ENCODE measurements around the gene PHC3.
A peak's percentile ranks its signal among the peaks of the same experiment; 100 is the strongest.

The PHC3 gene

DNA sequence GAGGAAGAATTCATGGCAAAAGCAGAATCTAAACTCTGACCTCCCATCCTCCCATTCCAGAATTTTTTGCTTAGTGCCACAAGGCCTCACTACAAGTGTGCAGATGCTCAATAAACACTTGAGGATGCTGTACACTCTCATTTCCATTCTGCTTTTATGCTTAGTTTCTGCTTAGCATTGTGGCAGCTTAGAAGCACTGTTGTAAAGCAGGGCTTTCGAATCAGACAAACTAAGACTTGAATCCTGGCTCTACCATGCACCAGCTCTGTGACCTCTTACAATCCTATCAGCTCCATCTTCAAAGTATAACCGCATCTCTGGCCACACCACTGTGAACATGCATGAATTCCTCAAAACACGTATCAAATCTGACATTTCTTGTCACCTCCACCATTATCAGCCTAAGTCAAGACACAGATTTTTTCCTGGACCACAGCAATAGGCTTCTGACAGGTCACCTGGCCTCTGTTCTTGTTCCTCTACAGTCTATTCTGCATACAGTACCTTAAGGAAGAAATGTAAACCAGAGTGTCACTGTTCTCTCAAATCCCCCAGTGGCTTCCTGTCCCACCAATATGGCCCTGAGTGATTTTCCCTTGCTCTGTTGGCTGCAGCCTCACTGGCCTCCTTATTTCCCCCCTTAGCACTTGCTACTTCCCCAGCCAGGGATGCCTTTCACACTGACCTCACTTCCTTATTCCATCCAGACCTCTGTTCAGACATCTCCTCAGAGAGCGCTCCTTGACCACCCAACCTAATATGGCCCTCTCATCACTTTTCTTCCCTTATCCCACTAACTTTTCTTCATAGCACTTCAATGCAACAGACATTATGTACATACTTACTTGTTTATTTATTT is 8.1 kb upstream of the PHC3 start:
- Histone ChIP-seq H3K9me3 (ENCODE audit: control insufficient read depth in 1 of 2, low read length in 2 of 2) (no peaks in the 10 kb centered on the region), H3K27me3 (ENCODE audit: control insufficient read depth in 1 of 2, insufficient read depth in 2 of 2, low read length in 2 of 2) (no peaks in the 10 kb centered on the region), H3K27ac (ENCODE audit: low read depth, low read length) (no peak overlapping the region), H3K4me3 (ENCODE audit: low read depth in 1 of 2, low read length in 2 of 2) (no peak overlapping the region), H3K4me1 (ENCODE audit: control insufficient read depth in 1 of 2, insufficient read depth in 2 of 2, low read length in 2 of 2) (peaks cover 0 to 5% of the 10 kb centered on the region in 2 donors), H3K9ac (ENCODE audit: low read depth in 1 of 2, low read length in 2 of 2) (no peak overlapping the region), H3K36me3 (ENCODE audit: control insufficient read depth in 1 of 2, insufficient read depth in 2 of 2, low read length in 2 of 2) (no peaks in the 10 kb centered on the region)

DNA sequence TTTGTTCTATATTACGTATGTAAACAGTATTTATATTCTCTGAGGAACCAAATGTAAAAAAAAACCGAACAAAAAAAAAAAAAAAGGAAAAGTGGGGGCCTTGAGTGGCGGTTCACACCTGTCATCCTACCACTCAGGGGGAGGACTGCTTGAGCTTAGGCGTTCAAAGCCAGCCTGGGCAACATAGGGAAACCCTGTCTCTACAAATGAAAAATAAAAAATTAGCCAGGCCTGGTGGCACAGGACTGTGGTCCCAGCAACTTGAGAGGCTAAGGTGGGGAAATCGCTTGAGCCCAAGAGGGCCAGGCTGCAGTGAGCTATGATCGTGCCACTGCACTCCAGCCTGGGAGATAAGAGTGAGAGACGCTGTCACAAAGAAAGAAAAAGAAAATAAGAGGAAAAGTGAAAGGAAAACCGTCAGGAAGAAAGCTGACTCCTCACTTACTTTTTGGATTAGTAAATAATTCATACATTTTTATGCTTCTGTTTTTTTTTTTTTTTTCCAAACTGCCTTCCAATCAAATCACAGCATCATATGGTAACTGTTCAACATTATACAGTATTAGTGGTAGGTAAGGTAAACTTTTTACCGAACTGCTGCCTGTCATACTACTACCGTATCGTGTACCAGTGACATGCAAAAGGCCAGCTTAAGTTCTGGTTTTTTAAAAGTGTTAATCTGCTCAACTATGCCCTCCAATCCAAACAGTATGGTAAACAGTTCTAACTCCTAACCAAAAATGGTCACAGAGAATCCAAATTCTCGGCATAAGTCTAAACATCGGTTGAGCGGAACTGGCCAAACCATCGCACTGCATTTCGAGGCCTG is 1.2 kb downstream of the PHC3 start:
- Histone ChIP-seq H3K9me3 (ENCODE audit: control insufficient read depth in 1 of 2, low read length in 2 of 2) (no peaks in the 10 kb centered on the region), H3K9ac (ENCODE audit: low read depth in 1 of 2, low read length in 2 of 2) (peak overlapping the region; percentile 99), H3K4me1 (ENCODE audit: control insufficient read depth in 1 of 2, insufficient read depth in 2 of 2, low read length in 2 of 2) (peaks cover 24 to 30% of the 10 kb centered on the region in 2 donors), H3K4me3 (ENCODE audit: low read depth in 1 of 2, low read length in 2 of 2) (peak overlapping the region; percentile 96 to 97), H3K36me3 (ENCODE audit: control insufficient read depth in 1 of 2, insufficient read depth in 2 of 2, low read length in 2 of 2) (peaks cover 0 to 25% of the 10 kb centered on the region in 2 donors), H3K27me3 (ENCODE audit: control insufficient read depth in 1 of 2, insufficient read depth in 2 of 2, low read length in 2 of 2) (no peaks in the 10 kb centered on the region), H3K27ac (ENCODE audit: low read depth, low read length) (peak overlapping the region; percentile 94)

DNA sequence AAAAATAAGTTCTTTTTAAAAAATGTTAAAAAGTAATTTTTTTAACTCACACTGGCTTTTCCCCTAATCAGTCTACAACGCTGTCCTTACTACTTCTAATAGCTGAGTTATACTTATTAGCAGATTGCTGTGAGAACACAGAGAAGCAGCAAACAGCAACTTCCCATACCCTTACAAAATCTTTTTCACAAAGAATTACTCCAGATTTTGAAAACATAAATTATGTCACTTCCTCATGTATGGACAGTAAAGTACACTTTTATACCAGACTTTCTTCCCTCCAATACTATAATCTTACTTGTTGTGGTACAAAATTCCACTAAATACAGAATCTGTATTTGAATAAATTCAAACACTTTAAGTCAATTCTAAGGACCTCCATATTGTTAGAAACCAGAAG is 2.1 kb downstream of the PHC3 start:
- Histone ChIP-seq H3K9me3 (ENCODE audit: control insufficient read depth in 1 of 2, low read length in 2 of 2) (no peaks in the 10 kb centered on the region), H3K36me3 (ENCODE audit: control insufficient read depth in 1 of 2, insufficient read depth in 2 of 2, low read length in 2 of 2) (peaks cover 0 to 33% of the 10 kb centered on the region in 2 donors), H3K4me1 (ENCODE audit: control insufficient read depth in 1 of 2, insufficient read depth in 2 of 2, low read length in 2 of 2) (peaks cover 24 to 32% of the 10 kb centered on the region in 2 donors), H3K27ac (ENCODE audit: low read depth, low read length) (no peak overlapping the region), H3K4me3 (ENCODE audit: low read depth in 1 of 2, low read length in 2 of 2) (peak overlapping the region; percentile 96 to 97), H3K9ac (ENCODE audit: low read depth in 1 of 2, low read length in 2 of 2) (peak overlapping the region; percentile 99), H3K27me3 (ENCODE audit: control insufficient read depth in 1 of 2, insufficient read depth in 2 of 2, low read length in 2 of 2) (no peaks in the 10 kb centered on the region)

DNA sequence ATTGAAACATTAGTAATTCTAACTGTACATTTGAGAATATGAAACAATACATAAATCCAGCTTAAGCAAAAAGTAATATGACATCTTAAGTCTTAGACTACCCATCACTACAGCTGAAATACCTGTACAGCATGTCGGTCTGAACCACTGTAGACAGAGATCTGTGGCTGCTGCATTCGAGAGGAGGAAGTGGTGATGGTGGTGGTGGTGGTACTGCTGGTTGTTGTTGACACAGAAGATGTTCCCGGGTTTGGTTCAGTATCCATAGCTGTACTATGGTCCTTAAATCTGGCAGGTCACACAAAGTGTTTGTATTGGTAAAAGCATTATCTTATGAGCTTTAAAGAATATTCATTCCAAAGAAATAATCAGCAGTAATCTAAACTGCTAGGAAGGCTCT is 2.9 kb downstream of the PHC3 start:
- no peaks in the 10 kb centered on the region for H3K9me3 ChIP-seq (ENCODE audit: control insufficient read depth in 1 of 2, low read length in 2 of 2)
- H3K36me3 ChIP-seq (ENCODE audit: control insufficient read depth in 1 of 2, insufficient read depth in 2 of 2, low read length in 2 of 2): peaks cover 0 to 34% of the 10 kb centered on the region in 2 donors
- no peak overlapping the region for H3K9ac ChIP-seq (ENCODE audit: low read depth in 1 of 2, low read length in 2 of 2)
- H3K27me3 ChIP-seq (ENCODE audit: control insufficient read depth in 1 of 2, insufficient read depth in 2 of 2, low read length in 2 of 2): no peaks in the 10 kb centered on the region
- peaks cover 24 to 34% of the 10 kb centered on the region in 2 donors for H3K4me1 ChIP-seq (ENCODE audit: control insufficient read depth in 1 of 2, insufficient read depth in 2 of 2, low read length in 2 of 2)
- no peak overlapping the region for H3K27ac ChIP-seq (ENCODE audit: low read depth, low read length)
- peak overlapping the region; percentile 10 to 32 for H3K4me3 ChIP-seq (ENCODE audit: low read depth in 1 of 2, low read length in 2 of 2)

DNA sequence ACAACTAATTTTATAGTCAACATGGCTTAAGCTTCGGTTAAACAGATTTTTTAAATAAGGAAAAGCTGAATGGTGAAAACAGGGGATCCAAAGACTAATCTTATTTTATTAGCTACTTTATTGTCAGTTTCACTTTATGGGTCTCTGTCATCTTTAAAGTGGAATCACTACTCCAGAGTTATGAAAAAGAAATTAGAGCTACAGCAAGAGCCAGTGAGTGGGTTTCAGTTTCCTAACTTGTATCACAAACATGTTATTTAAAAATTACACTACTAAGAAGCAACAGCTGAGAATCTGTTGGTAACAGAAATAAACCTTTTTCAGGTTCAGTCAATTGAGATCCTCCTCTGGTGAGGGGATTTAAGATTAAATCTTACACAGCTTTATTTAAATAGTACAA is 10.0 kb downstream of the PHC3 start:
- Histone ChIP-seq H3K27ac (ENCODE audit: low read depth, low read length) (no peak overlapping the region), H3K9me3 (ENCODE audit: control insufficient read depth in 1 of 2, low read length in 2 of 2) (no peaks in the 10 kb centered on the region), H3K27me3 (ENCODE audit: control insufficient read depth in 1 of 2, insufficient read depth in 2 of 2, low read length in 2 of 2) (no peaks in the 10 kb centered on the region), H3K36me3 (ENCODE audit: control insufficient read depth in 1 of 2, insufficient read depth in 2 of 2, low read length in 2 of 2) (peaks cover 22 to 61% of the 10 kb centered on the region in 2 donors), H3K4me3 (ENCODE audit: low read depth in 1 of 2, low read length in 2 of 2) (no peak overlapping the region), H3K4me1 (ENCODE audit: control insufficient read depth in 1 of 2, insufficient read depth in 2 of 2, low read length in 2 of 2) (peaks cover 0 to 9% of the 10 kb centered on the region in 2 donors), H3K9ac (ENCODE audit: low read depth in 1 of 2, low read length in 2 of 2) (no peak overlapping the region)

DNA sequence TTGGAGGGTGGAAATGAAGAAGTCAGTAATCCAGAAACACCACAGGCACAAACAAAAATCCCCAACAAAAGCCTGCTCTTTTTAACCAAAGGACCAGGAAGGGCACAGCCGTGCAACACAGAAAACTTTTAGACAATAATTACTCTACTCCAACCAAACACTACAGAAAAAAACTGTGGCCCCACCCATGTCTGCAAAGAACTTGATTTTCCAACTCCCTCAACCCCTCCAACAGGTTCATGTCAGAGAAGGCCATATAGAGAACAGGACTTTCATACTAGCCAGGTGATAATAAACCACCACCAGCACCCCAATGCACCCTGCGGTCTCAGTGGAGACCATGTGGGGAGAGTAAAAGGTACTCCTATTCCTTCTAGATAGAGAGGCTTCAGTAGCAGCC is 16.8 kb downstream of the PHC3 start:
- Histone ChIP-seq H3K36me3 (ENCODE audit: control insufficient read depth in 1 of 2, insufficient read depth in 2 of 2, low read length in 2 of 2) (peaks cover 13 to 56% of the 10 kb centered on the region in 2 donors), H3K27me3 (ENCODE audit: control insufficient read depth in 1 of 2, insufficient read depth in 2 of 2, low read length in 2 of 2) (no peaks in the 10 kb centered on the region), H3K4me3 (ENCODE audit: low read depth in 1 of 2, low read length in 2 of 2) (no peak overlapping the region), H3K4me1 (ENCODE audit: control insufficient read depth in 1 of 2, insufficient read depth in 2 of 2, low read length in 2 of 2) (peaks cover 0 to 9% of the 10 kb centered on the region in 2 donors), H3K9ac (ENCODE audit: low read depth in 1 of 2, low read length in 2 of 2) (no peak overlapping the region), H3K9me3 (ENCODE audit: control insufficient read depth in 1 of 2, low read length in 2 of 2) (no peaks in the 10 kb centered on the region), H3K27ac (ENCODE audit: low read depth, low read length) (no peak overlapping the region)

DNA sequence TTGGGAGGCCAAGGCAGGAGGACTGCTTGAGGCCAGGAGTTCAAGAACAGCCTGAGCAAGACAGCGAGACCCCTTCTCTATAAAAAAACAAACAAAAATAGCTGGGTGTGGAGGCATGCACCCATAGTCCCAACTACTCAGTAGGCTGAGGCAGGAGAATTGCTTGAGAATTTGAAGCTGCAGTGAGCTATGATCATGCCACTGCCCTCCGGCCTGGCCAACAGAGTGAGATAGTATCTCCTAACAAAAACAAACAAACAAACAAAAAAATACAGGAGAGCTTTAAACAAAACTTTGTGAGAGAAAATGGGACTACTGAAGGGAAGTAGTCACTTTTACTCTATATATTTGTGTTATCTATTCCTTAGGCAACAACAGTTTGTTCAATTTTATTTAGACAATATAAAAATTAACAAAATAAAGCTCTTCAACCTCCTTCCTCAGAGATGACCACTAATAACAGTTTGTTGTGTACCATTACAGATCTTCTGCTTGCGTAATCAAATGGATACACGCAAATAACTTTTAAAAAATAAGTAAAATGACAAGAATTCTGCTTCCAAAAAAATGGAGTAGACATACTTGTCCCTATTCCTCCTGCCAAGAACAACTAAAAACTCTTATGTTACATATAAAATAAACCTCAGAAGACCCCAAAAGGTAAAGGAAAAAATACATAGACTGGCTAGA is 17.4 kb downstream of the PHC3 start:
- no peaks in the 10 kb centered on the region for H3K27me3 ChIP-seq (ENCODE audit: control insufficient read depth in 1 of 2, insufficient read depth in 2 of 2, low read length in 2 of 2)
- H3K9me3 ChIP-seq (ENCODE audit: control insufficient read depth in 1 of 2, low read length in 2 of 2): no peaks in the 10 kb centered on the region
- peaks cover 13 to 54% of the 10 kb centered on the region in 2 donors for H3K36me3 ChIP-seq (ENCODE audit: control insufficient read depth in 1 of 2, insufficient read depth in 2 of 2, low read length in 2 of 2)
- H3K9ac ChIP-seq (ENCODE audit: low read depth in 1 of 2, low read length in 2 of 2): no peak overlapping the region
- no peak overlapping the region for H3K4me3 ChIP-seq (ENCODE audit: low read depth in 1 of 2, low read length in 2 of 2)
- no peak overlapping the region for H3K27ac ChIP-seq (ENCODE audit: low read depth, low read length)
- H3K4me1 ChIP-seq (ENCODE audit: control insufficient read depth in 1 of 2, insufficient read depth in 2 of 2, low read length in 2 of 2): peaks cover 0 to 14% of the 10 kb centered on the region in 2 donors

DNA sequence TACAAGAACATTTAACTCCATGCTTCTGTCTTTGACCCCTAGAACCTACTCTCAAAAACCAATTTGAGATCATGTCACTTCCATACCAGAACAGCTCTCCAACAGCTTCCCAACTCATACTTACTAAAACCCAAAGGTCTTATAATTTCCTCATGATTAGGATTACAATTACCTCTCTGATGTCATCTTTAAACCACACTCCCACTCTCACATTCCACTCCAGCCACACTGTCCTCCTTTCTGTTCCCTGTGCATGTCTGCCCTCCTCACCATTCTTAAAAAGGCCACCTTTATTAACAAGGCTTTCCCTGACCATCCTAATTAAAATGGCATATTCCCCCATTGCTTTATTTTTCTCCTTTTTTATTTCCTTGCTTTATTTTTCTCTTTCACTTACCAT is 18.9 kb downstream of the PHC3 start:
- peaks cover 13 to 40% of the 10 kb centered on the region in 2 donors for H3K36me3 ChIP-seq (ENCODE audit: control insufficient read depth in 1 of 2, insufficient read depth in 2 of 2, low read length in 2 of 2)
- H3K27ac ChIP-seq (ENCODE audit: low read depth, low read length): no peak overlapping the region

DNA sequence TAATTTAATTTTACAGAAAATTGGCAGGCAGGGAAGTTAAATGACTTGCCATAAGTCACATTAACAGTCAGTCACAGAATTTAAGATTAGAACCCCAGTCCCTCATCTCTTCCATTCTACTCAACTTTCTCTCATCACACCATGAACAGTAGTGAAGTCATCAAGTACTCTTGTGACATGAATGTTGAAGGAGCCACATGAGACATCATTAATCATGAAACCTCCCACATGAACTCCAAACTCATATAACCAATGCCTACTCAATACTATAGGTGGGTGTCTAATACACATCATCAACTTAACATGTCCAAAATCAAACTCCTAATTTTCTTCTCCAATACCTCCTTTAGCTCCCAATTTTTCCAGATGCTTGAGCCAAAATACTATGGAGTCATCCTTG is 19.5 kb downstream of the PHC3 start:
- H3K27me3 ChIP-seq (ENCODE audit: control insufficient read depth in 1 of 2, insufficient read depth in 2 of 2, low read length in 2 of 2): no peaks in the 10 kb centered on the region
- no peaks in the 10 kb centered on the region for H3K9me3 ChIP-seq (ENCODE audit: control insufficient read depth in 1 of 2, low read length in 2 of 2)
- no peak overlapping the region for H3K27ac ChIP-seq (ENCODE audit: low read depth, low read length)
- peaks cover 13 to 36% of the 10 kb centered on the region in 2 donors for H3K36me3 ChIP-seq (ENCODE audit: control insufficient read depth in 1 of 2, insufficient read depth in 2 of 2, low read length in 2 of 2)
- no peak overlapping the region for H3K4me3 ChIP-seq (ENCODE audit: low read depth in 1 of 2, low read length in 2 of 2)
- H3K4me1 ChIP-seq (ENCODE audit: control insufficient read depth in 1 of 2, insufficient read depth in 2 of 2, low read length in 2 of 2): peaks cover 0 to 14% of the 10 kb centered on the region in 2 donors
- H3K9ac ChIP-seq (ENCODE audit: low read depth in 1 of 2, low read length in 2 of 2): no peak overlapping the region

More for the DNA sequence above, 18.9 kb downstream of the PHC3 start:
- H3K4me1 ChIP-seq (ENCODE audit: control insufficient read depth in 1 of 2, insufficient read depth in 2 of 2, low read length in 2 of 2): peaks cover 0 to 14% of the 10 kb centered on the region in 2 donors
- no peaks in the 10 kb centered on the region for H3K9me3 ChIP-seq (ENCODE audit: control insufficient read depth in 1 of 2, low read length in 2 of 2)
- H3K9ac ChIP-seq (ENCODE audit: low read depth in 1 of 2, low read length in 2 of 2): no peak overlapping the region
- H3K4me3 ChIP-seq (ENCODE audit: low read depth in 1 of 2, low read length in 2 of 2): no peak overlapping the region
- no peaks in the 10 kb centered on the region for H3K27me3 ChIP-seq (ENCODE audit: control insufficient read depth in 1 of 2, insufficient read depth in 2 of 2, low read length in 2 of 2)

All from duodenal mucosa (tissue), 2 donors.